T-helper 2 cell treated with Interferon-gamma antibody and Interleukin-4, amounts not matched to agents 5 μg/mL and 100 μg/mL, for 36 hours (primary cell): Measurements from ENCODE around the gene AKR1A1.
"Not testable (repeated sequence)": the region's sequence is repeated elsewhere in the genome, so short reads cannot be mapped to it uniquely, and the experiment has no call there.

Experiments
- DNase-seq: peaks from one replicate; pipeline ENCODE4 v3.0.0; 2021; ENCODE audit warnings: low spot score
- H3K27ac Mint-ChIP-seq: one replicate; pipeline ENCODE4 v1.8.0; 2021; ENCODE audit warnings: mild to moderate bottlenecking, mixed read lengths
- H3K27me3 Mint-ChIP-seq: one replicate; pipeline ENCODE4 v1.8.0; 2021; ENCODE audit warnings: low read depth, mixed read lengths
- H3K36me3 Mint-ChIP-seq: one replicate; pipeline ENCODE4 v1.8.0; 2021; ENCODE audit warnings: low read depth, mixed read lengths
- H3K4me1 Mint-ChIP-seq: one replicate; pipeline ENCODE4 v1.8.0; 2021; ENCODE audit warnings: low read depth, mixed read lengths
- H3K4me3 Mint-ChIP-seq: one replicate; pipeline ENCODE4 v1.8.0; 2022; ENCODE audit warnings: mild to moderate bottlenecking, moderate library complexity, mixed read lengths
- H3K9me3 Mint-ChIP-seq: one replicate; pipeline ENCODE4 v1.8.0; 2021; ENCODE audit warnings: mixed read lengths

AKR1A1 gene

GRCh38 chr1:45569962-45570581, 19.4 kb downstream of the AKR1A1 start:
- H3K27me3 Mint-ChIP-seq, result no peaks in the 10 kb centered on the region
- H3K36me3 Mint-ChIP-seq, result peaks cover 33% of the 10 kb centered on the region
- H3K9me3 Mint-ChIP-seq, result no peaks in the 10 kb centered on the region
- no peak overlapping the region for H3K4me3 Mint-ChIP-seq
- DNase-seq, result peak; percentile 56
- no peak overlapping the region for H3K27ac Mint-ChIP-seq
- no peaks in the 10 kb centered on the region for H3K4me1 Mint-ChIP-seq

- peaks cover 33% of the 10 kb centered on the region for H3K36me3 Mint-ChIP-seq
Measured at GRCh38 chr1:45570631-45571030, 20.0 kb downstream of the AKR1A1 start.

GRCh38 chr1:45573231-45573804, 22.7 kb downstream of the AKR1A1 start:
- Mint-ChIP-seq H3K36me3 (peaks cover 18% of the 10 kb centered on the region), H3K4me3 (no peak overlapping the region), H3K4me1 (no peaks in the 10 kb centered on the region), H3K27me3 (no peaks in the 10 kb centered on the region), H3K27ac (no peak overlapping the region), H3K9me3 (no peaks in the 10 kb centered on the region)
- no peak for DNase-seq

More at GRCh38 chr1:45570631-45571030, 20.0 kb downstream of the AKR1A1 start:
- no peak overlapping the region for H3K27ac Mint-ChIP-seq
- no peaks in the 10 kb centered on the region for H3K4me1 Mint-ChIP-seq
- no peaks in the 10 kb centered on the region for H3K27me3 Mint-ChIP-seq
- DNase-seq, result no peak
- no peaks in the 10 kb centered on the region for H3K9me3 Mint-ChIP-seq
- H3K4me3 Mint-ChIP-seq, result no peak overlapping the region

GRCh38 chr1:45574105-45574626, 23.5 kb downstream of the AKR1A1 start:
- Mint-ChIP-seq H3K4me3 (no peak overlapping the region), H3K27me3 (no peaks in the 10 kb centered on the region), H3K36me3 (peaks cover 18% of the 10 kb centered on the region), H3K4me1 (no peaks in the 10 kb centered on the region), H3K27ac (no peak overlapping the region), H3K9me3 (no peaks in the 10 kb centered on the region)
- DNase-seq, result no peak

- Mint-ChIP-seq H3K4me1 (peaks cover 22% of the 10 kb centered on the region), H3K4me3 (peak overlapping the region; percentile 91), H3K9me3 (no peaks in the 10 kb centered on the region), H3K27me3 (no peaks in the 10 kb centered on the region), H3K27ac (peak overlapping the region; percentile 99), H3K36me3 (peaks cover 20% of the 10 kb centered on the region)
- peak; percentile 93 for DNase-seq
Measured at GRCh38 chr1:45583264-45583665, 32.6 kb downstream of the AKR1A1 start.

- H3K4me1 Mint-ChIP-seq, result peaks cover 22% of the 10 kb centered on the region
- H3K27ac Mint-ChIP-seq, result peak within 1 kb of the TSS; percentile 99
- H3K27me3 Mint-ChIP-seq, result no peaks in the 10 kb centered on the region
- peak; percentile 89 for DNase-seq
- no peaks in the 10 kb centered on the region for H3K9me3 Mint-ChIP-seq
- H3K36me3 Mint-ChIP-seq, result peaks cover 20% of the 10 kb centered on the region
- H3K4me3 Mint-ChIP-seq, result peak within 1 kb of the TSS; percentile 91
Measured at GRCh38 chr1:45583666-45584350, 33.2 kb downstream of the AKR1A1 start, which contains the start of gene NASP. Gene NASP (plus strand): TSS chr1:45584041. CDS start chr1:45584147, 106 bp downstream.

- Mint-ChIP-seq H3K4me1 (peaks cover 24% of the 10 kb centered on the region), H3K9me3 (no peaks in the 10 kb centered on the region), H3K27ac (peak overlapping the region; percentile 99), H3K36me3 (peaks cover 20% of the 10 kb centered on the region), H3K4me3 (peak overlapping the region; percentile 91), H3K27me3 (no peaks in the 10 kb centered on the region)
- peak; percentile 84 for DNase-seq
Measured at GRCh38 chr1:45584351-45585109, 33.9 kb downstream of the AKR1A1 start.

- Mint-ChIP-seq H3K4me1 (peaks cover 24% of the 10 kb centered on the region), H3K27ac (peak overlapping the region; percentile 99), H3K4me3 (peak overlapping the region; percentile 91), H3K36me3 (peaks cover 20% of the 10 kb centered on the region), H3K27me3 (no peaks in the 10 kb centered on the region), H3K9me3 (no peaks in the 10 kb centered on the region)
- no peak for DNase-seq
Measured at GRCh38 chr1:45585110-45585426, 34.4 kb downstream of the AKR1A1 start.

- H3K27me3 Mint-ChIP-seq, result no peaks in the 10 kb centered on the region
- H3K9me3 Mint-ChIP-seq, result no peaks in the 10 kb centered on the region
- H3K4me3 Mint-ChIP-seq, result peak overlapping the region; percentile 91
- peaks cover 24% of the 10 kb centered on the region for H3K4me1 Mint-ChIP-seq
- peaks cover 20% of the 10 kb centered on the region for H3K36me3 Mint-ChIP-seq
- H3K27ac Mint-ChIP-seq, result peak overlapping the region; percentile 99
- DNase-seq, result no peak
Measured at GRCh38 chr1:45585496-45586075, 35.0 kb downstream of the AKR1A1 start.

- H3K9me3 Mint-ChIP-seq, result no peaks in the 10 kb centered on the region
- no peak for DNase-seq
- peak overlapping the region; percentile 91 for H3K4me3 Mint-ChIP-seq
- peak overlapping the region; percentile 89 for H3K27ac Mint-ChIP-seq
- no peaks in the 10 kb centered on the region for H3K27me3 Mint-ChIP-seq
- H3K4me1 Mint-ChIP-seq, result peaks cover 26% of the 10 kb centered on the region
- H3K36me3 Mint-ChIP-seq, result peaks cover 25% of the 10 kb centered on the region
Measured at GRCh38 chr1:45586769-45587168, 36.1 kb downstream of the AKR1A1 start.

GRCh38 chr1:45589861-45590260, 39.2 kb downstream of the AKR1A1 start:
- H3K27me3 Mint-ChIP-seq, result no peaks in the 10 kb centered on the region
- DNase-seq, result no peak

GRCh38 chr1:45594412-45594811, 43.8 kb downstream of the AKR1A1 start:
- Mint-ChIP-seq H3K9me3 (no peaks in the 10 kb centered on the region), H3K4me3 (no peak overlapping the region), H3K27me3 (no peaks in the 10 kb centered on the region), H3K36me3 (peaks cover 33% of the 10 kb centered on the region), H3K4me1 (peaks cover 14% of the 10 kb centered on the region), H3K27ac (no peak overlapping the region)
- no peak for DNase-seq

More at GRCh38 chr1:45589861-45590260, 39.2 kb downstream of the AKR1A1 start:
- H3K36me3 Mint-ChIP-seq, result peaks cover 28% of the 10 kb centered on the region
- H3K4me1 Mint-ChIP-seq, result peaks cover 24% of the 10 kb centered on the region
- H3K9me3 Mint-ChIP-seq, result no peaks in the 10 kb centered on the region
- no peak overlapping the region for H3K27ac Mint-ChIP-seq
- H3K4me3 Mint-ChIP-seq, result no peak overlapping the region

- Mint-ChIP-seq H3K36me3 (peaks cover 30% of the 10 kb centered on the region), H3K4me1 (peaks cover 27% of the 10 kb centered on the region)
- H3K27me3 Mint-ChIP-seq, H3K27ac Mint-ChIP-seq, DNase-seq, H3K4me3 Mint-ChIP-seq, H3K9me3 Mint-ChIP-seq: not testable (repeated sequence)
Measured at GRCh38 chr1:45596765-45597164, 46.1 kb downstream of the AKR1A1 start.
